Glutamatergic neuron (in vitro differentiated cells): ENCODE measurements around the gene NUP210. TPM values are rescaled to one million over a fixed set of nuclear protein-coding genes. Genes with fewer than 3 reads are reported as not detected.

Experiments used
- DNase-seq: peaks from one replicate; pipeline ENCODE4 v3.0.0; 2022
- H3K27ac Mint-ChIP-seq: one replicate; pipeline ENCODE4 v1.8.0; 2020; ENCODE audit warnings: mild to moderate bottlenecking, mixed read lengths, inconsistent platforms; ENCODE audit not compliant: unreplicated experiment
- H3K27me3 Mint-ChIP-seq: one replicate; pipeline ENCODE4 v1.8.0; 2020; ENCODE audit warnings: mild to moderate bottlenecking, moderate library complexity, mixed read lengths, inconsistent platforms; ENCODE audit not compliant: unreplicated experiment
- H3K36me3 Mint-ChIP-seq: one replicate; pipeline ENCODE4 v1.8.0; 2020; ENCODE audit warnings: mild to moderate bottlenecking, mixed read lengths, inconsistent platforms; ENCODE audit not compliant: unreplicated experiment
- H3K4me1 Mint-ChIP-seq: one replicate; pipeline ENCODE4 v1.8.0; 2020; ENCODE audit warnings: mild to moderate bottlenecking, low read depth, mixed read lengths, inconsistent platforms; ENCODE audit not compliant: unreplicated experiment
- H3K4me3 Mint-ChIP-seq: one replicate; pipeline ENCODE4 v1.8.0; 2020; ENCODE audit warnings: mild to moderate bottlenecking, mixed read lengths, inconsistent platforms; ENCODE audit not compliant: unreplicated experiment
- H3K9me3 Mint-ChIP-seq: one replicate; pipeline ENCODE4 v1.8.0; 2020; ENCODE audit warnings: mild to moderate bottlenecking, moderate library complexity, mixed read lengths, inconsistent platforms; ENCODE audit not compliant: unreplicated experiment
- total RNA-seq: library from RNA; stranded (reverse); fragmentation: NEBNext Ultra II Directional; extraction: Animal tissue kit (Norgen Biotek cat#: 25700); gene quantifications from one replicate; pipeline ENCODE4 v1.2.1, GENCODE V29; 2021; ENCODE audit not compliant: unreplicated experiment
- TF ChIP-seq, protein P1 (sequence below): fragments of 200-600 bp; sonication (generic); IDR thresholded peaks from one replicate; pipeline ENCODE4 v1.5.0; 2021; ENCODE audit not compliant: partially characterized antibody, unreplicated experiment

The NUP210 gene
- total RNA-seq, 1 donor from 2014 or later: 2.4 TPM

DNA sequence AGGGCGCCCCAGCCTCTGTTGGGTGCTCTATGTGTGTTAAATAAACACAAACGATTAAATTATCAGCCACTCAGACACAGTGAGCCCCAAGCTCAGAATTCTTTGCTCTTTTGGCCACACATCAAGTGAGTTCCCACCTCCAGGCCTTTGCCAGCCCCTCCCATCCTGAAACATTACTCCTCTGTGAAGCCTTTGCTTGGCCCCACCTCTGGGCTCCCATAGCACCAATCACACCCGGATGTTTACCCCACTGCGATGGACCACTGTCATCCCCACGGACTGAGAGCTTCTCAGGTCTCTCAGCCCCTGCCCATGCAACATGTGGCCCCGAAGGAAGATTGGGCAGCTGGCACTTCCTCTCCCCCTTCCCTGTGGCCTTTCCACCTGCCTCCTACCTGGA, 85.1 kb downstream of the NUP210 start:
- no peak overlapping the region for H3K27ac Mint-ChIP-seq
- H3K4me1 Mint-ChIP-seq: peaks cover 5% of the 10 kb centered on the region
- DNase-seq: no peak
- no peak overlapping the region for H3K4me3 Mint-ChIP-seq
- H3K27me3 Mint-ChIP-seq: no peaks in the 10 kb centered on the region
- TF ChIP-seq, protein P1, sequence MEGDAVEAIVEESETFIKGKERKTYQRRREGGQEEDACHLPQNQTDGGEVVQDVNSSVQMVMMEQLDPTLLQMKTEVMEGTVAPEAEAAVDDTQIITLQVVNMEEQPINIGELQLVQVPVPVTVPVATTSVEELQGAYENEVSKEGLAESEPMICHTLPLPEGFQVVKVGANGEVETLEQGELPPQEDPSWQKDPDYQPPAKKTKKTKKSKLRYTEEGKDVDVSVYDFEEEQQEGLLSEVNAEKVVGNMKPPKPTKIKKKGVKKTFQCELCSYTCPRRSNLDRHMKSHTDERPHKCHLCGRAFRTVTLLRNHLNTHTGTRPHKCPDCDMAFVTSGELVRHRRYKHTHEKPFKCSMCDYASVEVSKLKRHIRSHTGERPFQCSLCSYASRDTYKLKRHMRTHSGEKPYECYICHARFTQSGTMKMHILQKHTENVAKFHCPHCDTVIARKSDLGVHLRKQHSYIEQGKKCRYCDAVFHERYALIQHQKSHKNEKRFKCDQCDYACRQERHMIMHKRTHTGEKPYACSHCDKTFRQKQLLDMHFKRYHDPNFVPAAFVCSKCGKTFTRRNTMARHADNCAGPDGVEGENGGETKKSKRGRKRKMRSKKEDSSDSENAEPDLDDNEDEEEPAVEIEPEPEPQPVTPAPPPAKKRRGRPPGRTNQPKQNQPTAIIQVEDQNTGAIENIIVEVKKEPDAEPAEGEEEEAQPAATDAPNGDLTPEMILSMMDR: no peak
- peaks cover 1% of the 10 kb centered on the region for H3K9me3 Mint-ChIP-seq
- H3K36me3 Mint-ChIP-seq: no peaks in the 10 kb centered on the region

DNA sequence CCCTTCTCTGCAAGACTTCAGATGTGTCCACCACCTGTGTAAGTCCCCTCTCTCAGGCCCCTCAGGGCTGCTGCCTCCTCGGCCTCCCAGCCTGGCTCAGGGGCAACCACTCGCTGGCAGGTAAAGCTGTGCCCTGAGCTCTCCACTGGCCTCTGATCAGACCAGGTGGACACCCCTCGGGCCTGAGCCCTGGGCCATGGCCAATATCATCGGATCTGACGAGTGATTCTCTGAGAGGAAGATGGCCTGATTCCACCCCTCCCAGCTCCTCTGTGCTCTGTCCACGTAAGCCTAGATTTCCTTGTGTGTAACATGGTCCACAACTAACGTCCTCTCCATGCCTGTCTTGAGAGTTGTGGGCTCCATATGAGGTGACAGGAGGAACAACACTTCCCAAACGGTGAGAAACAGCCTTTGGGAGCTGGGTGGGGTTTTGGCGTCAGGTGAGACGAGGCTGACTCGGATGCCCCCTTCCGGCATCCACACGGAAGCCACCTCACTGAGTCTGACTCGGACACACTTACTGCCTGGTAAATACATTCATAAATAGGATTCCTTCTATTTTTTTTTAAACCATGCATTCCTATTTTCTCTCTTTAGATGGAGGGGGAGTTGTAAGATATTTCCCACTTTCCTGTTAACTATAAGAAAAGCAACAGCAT, 86.8 kb downstream of the NUP210 start:
- Mint-ChIP-seq H3K27ac (no peak overlapping the region), H3K4me1 (peaks cover under 1% of the 10 kb centered on the region), H3K4me3 (no peak overlapping the region), H3K9me3 (peaks cover 1% of the 10 kb centered on the region), H3K27me3 (no peaks in the 10 kb centered on the region), H3K36me3 (no peaks in the 10 kb centered on the region)
- TF ChIP-seq, protein P1: no peak
- no peak for DNase-seq

DNA sequence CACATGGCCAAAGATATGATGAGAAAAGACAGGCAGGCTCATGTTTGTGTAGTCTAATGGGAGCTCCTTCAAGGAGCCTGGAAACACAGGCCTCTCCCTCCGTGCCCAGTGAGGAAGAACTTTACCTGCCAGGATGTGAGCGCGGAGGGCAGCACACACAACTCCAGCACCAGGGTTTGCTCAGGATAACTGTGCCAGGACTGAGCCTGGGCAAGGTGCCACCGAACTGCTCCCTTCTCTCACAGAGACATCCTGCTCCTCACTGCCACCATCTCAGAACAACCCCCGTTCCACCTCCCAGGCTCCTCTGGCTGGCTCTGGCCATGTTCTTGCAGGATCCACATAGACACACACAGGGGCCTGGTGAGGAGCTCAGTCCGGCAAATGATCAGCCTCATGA, 87.4 kb downstream of the NUP210 start:
- H3K36me3 Mint-ChIP-seq: no peaks in the 10 kb centered on the region
- peaks cover 1% of the 10 kb centered on the region for H3K9me3 Mint-ChIP-seq
- no peak overlapping the region for H3K27ac Mint-ChIP-seq
- H3K27me3 Mint-ChIP-seq: no peaks in the 10 kb centered on the region
- TF ChIP-seq, protein P1: no peak
- DNase-seq: no peak
- no peak overlapping the region for H3K4me3 Mint-ChIP-seq
- no peaks in the 10 kb centered on the region for H3K4me1 Mint-ChIP-seq

DNA sequence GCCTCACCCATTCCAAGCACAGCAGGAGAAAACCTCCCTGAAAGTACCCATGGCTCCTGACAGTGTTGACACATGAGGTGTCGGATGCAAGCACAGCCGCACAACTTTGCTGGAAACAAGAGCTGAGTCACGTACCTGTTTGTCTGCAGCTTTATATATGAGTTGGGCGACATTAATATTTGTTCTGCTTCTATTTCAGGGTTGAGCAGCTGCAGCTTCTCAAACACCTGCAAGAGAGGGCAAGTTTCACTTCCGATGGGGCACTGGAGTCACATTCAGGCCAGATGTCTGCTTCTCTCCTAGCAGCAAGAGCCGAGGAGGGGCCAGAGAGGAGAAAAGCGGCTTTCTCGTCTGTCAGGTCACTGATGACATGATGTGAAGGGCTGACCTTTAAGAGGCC, 88.0 kb downstream of the NUP210 start:
- Mint-ChIP-seq H3K27me3 (no peaks in the 10 kb centered on the region), H3K4me3 (no peak overlapping the region), H3K4me1 (no peaks in the 10 kb centered on the region), H3K36me3 (no peaks in the 10 kb centered on the region), H3K27ac (no peak overlapping the region), H3K9me3 (peaks cover 1% of the 10 kb centered on the region)
- DNase-seq: no peak
- TF ChIP-seq, protein P1: no peak

GRCh38 chr3:13329746-13330145, 90.4 kb downstream of the NUP210 start:
- Mint-ChIP-seq H3K4me1 (no peaks in the 10 kb centered on the region), H3K4me3 (no peak overlapping the region), H3K27me3 (peaks cover 7% of the 10 kb centered on the region), H3K36me3 (no peaks in the 10 kb centered on the region), H3K27ac (no peak overlapping the region), H3K9me3 (peaks cover under 1% of the 10 kb centered on the region)
- TF ChIP-seq, protein P1: no peak
- DNase-seq: no peak
